ENCODE measurements around the gene LRP1. TPM values are rescaled to one million over a fixed set of nuclear protein-coding genes. Genes with fewer than 3 reads are reported as not detected.

Gene LRP1
- polyA plus RNA-seq, 4 donors, result 65.3 to 234 (median 81.0) TPM

- no peak for DNase-seq (ENCODE audit: low read depth in 4 of 4, low spot score in 3 of 4)
Measured at GRCh38 chr12:57230381-57231155, 102.3 kb downstream of the LRP1 start.

- DNase-seq (ENCODE audit: low read depth in 4 of 4, low spot score in 3 of 4), result no peak
Measured at GRCh38 chr12:57231276-57232021, 103.2 kb downstream of the LRP1 start.

- no peak for DNase-seq (ENCODE audit: low read depth in 4 of 4, low spot score in 3 of 4)
Measured at GRCh38 chr12:57232156-57232756, 104.0 kb downstream of the LRP1 start.

GRCh38 chr12:57233357-57234232, 105.3 kb downstream of the LRP1 start:
- DNase-seq (ENCODE audit: low read depth in 4 of 4, low spot score in 3 of 4), result no peak

GRCh38 chr12:57234233-57234570, 105.9 kb downstream of the LRP1 start:
- DNase-seq (ENCODE audit: low read depth in 4 of 4, low spot score in 3 of 4), result no peak

- DNase-seq (ENCODE audit: low read depth in 4 of 4, low spot score in 3 of 4), result no peak
Measured at GRCh38 chr12:57234571-57235016, 106.3 kb downstream of the LRP1 start.

GRCh38 chr12:57235017-57235727, 106.9 kb downstream of the LRP1 start:
- no peak for DNase-seq (ENCODE audit: low read depth in 4 of 4, low spot score in 3 of 4)

GRCh38 chr12:57235728-57236131, 107.4 kb downstream of the LRP1 start:
- DNase-seq (ENCODE audit: low read depth in 4 of 4, low spot score in 3 of 4), result no peak

- DNase-seq (ENCODE audit: low read depth in 4 of 4, low spot score in 3 of 4), result no peak
Measured at GRCh38 chr12:57236201-57236924, 108.1 kb downstream of the LRP1 start.

- DNase-seq (ENCODE audit: low read depth in 4 of 4, low spot score in 3 of 4), result no peak
Measured at GRCh38 chr12:57236925-57237595, 108.8 kb downstream of the LRP1 start.

GRCh38 chr12:57237596-57237931, 109.3 kb downstream of the LRP1 start:
- DNase-seq (ENCODE audit: low read depth in 4 of 4, low spot score in 3 of 4), result no peak

GRCh38 chr12:57237932-57238853, 109.9 kb downstream of the LRP1 start:
- no peak for DNase-seq (ENCODE audit: low read depth in 4 of 4, low spot score in 3 of 4)

- peak in 1 of 4 donors; percentile 75 for DNase-seq (ENCODE audit: low read depth in 4 of 4, low spot score in 3 of 4)
Measured at GRCh38 chr12:57238854-57239554, 110.7 kb downstream of the LRP1 start.

- no peak for DNase-seq (ENCODE audit: low read depth in 4 of 4, low spot score in 3 of 4)
Measured at GRCh38 chr12:57239587-57240065, 111.3 kb downstream of the LRP1 start.

- no peak for DNase-seq (ENCODE audit: low read depth in 4 of 4, low spot score in 3 of 4)
Measured at GRCh38 chr12:57240066-57240921, 112.0 kb downstream of the LRP1 start.

- DNase-seq (ENCODE audit: low read depth in 4 of 4, low spot score in 3 of 4), result no peak
Measured at GRCh38 chr12:57240926-57241401, 112.7 kb downstream of the LRP1 start.

Measured in left renal pelvis (tissue), 4 donors.